Choroid plexus epithelial cell (primary cell): ENCODE results near the gene TBC1D10A.

ENCODE experiments used
- DNase-seq: peaks from one replicate; pipeline ENCODE4 v3.0.0-alpha.2; 2010; ENCODE audit warnings: low read depth
- H3K4me3 ChIP-seq: 2 replicates; pipeline ENCODE4 v1.5.1; 2011; ENCODE audit warnings: low read depth, mild to moderate bottlenecking, control low read depth, low read length, moderate library complexity
- TF ChIP-seq, protein P1 (sequence below): conservative IDR thresholded peaks from 2 replicates; pipeline ENCODE4 v1.5.1; 2011; ENCODE audit warnings: low read depth, mild to moderate bottlenecking, control low read depth, inconsistent platforms, low read length, moderate library complexity

Gene TBC1D10A

DNA sequence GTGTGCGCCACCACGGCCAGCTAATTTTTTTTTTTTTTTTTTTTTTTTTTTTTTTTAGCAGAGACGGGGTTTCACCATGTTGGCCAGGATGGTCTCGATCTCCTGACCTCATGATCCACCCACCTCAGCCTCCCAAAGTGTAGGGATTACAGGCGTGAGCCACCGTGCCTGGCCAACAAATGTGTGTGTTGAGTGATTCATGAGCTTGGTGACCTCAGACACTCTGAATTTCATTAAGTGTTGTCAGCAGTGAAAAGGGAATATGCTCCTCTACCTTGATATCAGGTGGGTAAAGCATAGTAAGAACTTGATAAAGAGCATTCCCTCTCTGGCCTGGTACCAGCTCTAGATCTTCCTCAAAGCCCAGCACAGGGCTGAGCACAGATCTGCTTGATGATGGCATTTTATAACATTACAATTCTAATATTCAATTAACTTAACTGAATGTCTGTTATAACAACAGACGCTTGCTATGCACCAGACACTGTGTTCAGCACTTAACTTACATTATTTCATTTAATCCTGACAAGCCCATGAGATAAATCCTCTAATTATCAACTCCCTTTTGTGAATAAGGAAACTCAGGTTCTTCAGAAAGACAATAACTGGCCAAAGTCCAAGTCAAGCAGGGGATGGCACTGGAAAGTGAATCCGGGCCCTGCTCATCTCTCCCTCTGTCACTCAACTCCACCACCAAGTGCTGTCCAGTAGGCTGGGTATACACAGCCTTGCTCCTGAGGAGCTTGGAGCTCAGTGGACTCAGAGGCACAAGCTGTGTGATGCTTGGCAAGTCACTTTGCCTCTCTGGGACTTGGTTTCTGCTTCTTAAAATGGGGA lies 13.0 kb downstream of the TBC1D10A start:
- no peak for DNase-seq
- no peak overlapping the region for H3K4me3 ChIP-seq
- TF ChIP-seq, protein P1, sequence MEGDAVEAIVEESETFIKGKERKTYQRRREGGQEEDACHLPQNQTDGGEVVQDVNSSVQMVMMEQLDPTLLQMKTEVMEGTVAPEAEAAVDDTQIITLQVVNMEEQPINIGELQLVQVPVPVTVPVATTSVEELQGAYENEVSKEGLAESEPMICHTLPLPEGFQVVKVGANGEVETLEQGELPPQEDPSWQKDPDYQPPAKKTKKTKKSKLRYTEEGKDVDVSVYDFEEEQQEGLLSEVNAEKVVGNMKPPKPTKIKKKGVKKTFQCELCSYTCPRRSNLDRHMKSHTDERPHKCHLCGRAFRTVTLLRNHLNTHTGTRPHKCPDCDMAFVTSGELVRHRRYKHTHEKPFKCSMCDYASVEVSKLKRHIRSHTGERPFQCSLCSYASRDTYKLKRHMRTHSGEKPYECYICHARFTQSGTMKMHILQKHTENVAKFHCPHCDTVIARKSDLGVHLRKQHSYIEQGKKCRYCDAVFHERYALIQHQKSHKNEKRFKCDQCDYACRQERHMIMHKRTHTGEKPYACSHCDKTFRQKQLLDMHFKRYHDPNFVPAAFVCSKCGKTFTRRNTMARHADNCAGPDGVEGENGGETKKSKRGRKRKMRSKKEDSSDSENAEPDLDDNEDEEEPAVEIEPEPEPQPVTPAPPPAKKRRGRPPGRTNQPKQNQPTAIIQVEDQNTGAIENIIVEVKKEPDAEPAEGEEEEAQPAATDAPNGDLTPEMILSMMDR, result no peak

- no peak overlapping the region for H3K4me3 ChIP-seq
- peak; percentile 37 for DNase-seq
- TF ChIP-seq, protein P1, result no peak
Measured at GRCh38 chr22:30312053-30312452, 14.7 kb downstream of the TBC1D10A start.

GRCh38 chr22:30310881-30311771 lies 15.6 kb downstream of the TBC1D10A start:
- no peak overlapping the region for H3K4me3 ChIP-seq
- peak; percentile 22 for DNase-seq
- TF ChIP-seq, protein P1, result no peak

- DNase-seq, result peak; percentile 73
Measured at GRCh38 chr22:30309951-30310741, 16.6 kb downstream of the TBC1D10A start.

GRCh38 chr22:30308518-30309230 lies 18.1 kb downstream of the TBC1D10A start:
- no peak overlapping the region for H3K4me3 ChIP-seq
- peak; percentile 65 for DNase-seq
- TF ChIP-seq, protein P1, result no peak

More at GRCh38 chr22:30309951-30310741, 16.6 kb downstream of the TBC1D10A start:
- TF ChIP-seq, protein P1, result no peak
- H3K4me3 ChIP-seq, result no peak overlapping the region

GRCh38 chr22:30308093-30308492 lies 18.6 kb downstream of the TBC1D10A start:
- TF ChIP-seq, protein P1, result no peak
- H3K4me3 ChIP-seq, result no peak overlapping the region
- DNase-seq, result no peak
